SKM-1 treated with dmso at 0.1 percent for 144 hours (cell line): ENCODE data around the gene CAPN3.
"Not testable (repeated sequence)": the region's sequence is repeated elsewhere in the genome, so short reads cannot be mapped to it uniquely, and the experiment has no call there.

Experiments used
- DNase-seq: peaks from one replicate; lab custom pipeline; 2025; ENCODE audit not compliant: unreplicated experiment; lab: John Stamatoyannopoulos, UW

Gene CAPN3

GRCh38 chr15:42359249-42359648 lies at the start of gene CAPN3:
Gene CAPN3 (plus strand): TSS chr15:42359501. CDS start chr15:42359806, 305 bp downstream.
- peak; percentile 38 for DNase-seq

- DNase-seq = no peak
These were observed 45.8 kb upstream of the CAPN3 start for GRCh38 chr15:42313463-42313862.

- no peak for DNase-seq
These were observed 44.5 kb upstream of the CAPN3 start for GRCh38 chr15:42314818-42315217.

GRCh38 chr15:42315521-42315920 lies 43.8 kb upstream of the CAPN3 start:
- DNase-seq = no peak

GRCh38 chr15:42316282-42316805 lies 43.0 kb upstream of the CAPN3 start:
- DNase-seq = not testable (repeated sequence)

- no peak for DNase-seq
These were observed 40.1 kb upstream of the CAPN3 start for GRCh38 chr15:42319206-42319605.

- DNase-seq = no peak
These were observed 35.0 kb upstream of the CAPN3 start for GRCh38 chr15:42324308-42324707.

- no peak for DNase-seq
These were observed 30.1 kb upstream of the CAPN3 start for GRCh38 chr15:42329161-42329560.

GRCh38 chr15:42329992-42330391 lies 29.3 kb upstream of the CAPN3 start:
- no peak for DNase-seq

GRCh38 chr15:42331235-42331634 lies 28.1 kb upstream of the CAPN3 start:
- peak; percentile 56 for DNase-seq

- DNase-seq = no peak
These were observed 27.0 kb upstream of the CAPN3 start for GRCh38 chr15:42332331-42332730.

GRCh38 chr15:42335074-42335473 lies 24.2 kb upstream of the CAPN3 start:
- no peak for DNase-seq

- not testable (repeated sequence) for DNase-seq
These were observed 22.7 kb upstream of the CAPN3 start for GRCh38 chr15:42336650-42337049.

- DNase-seq = not testable (repeated sequence)
These were observed 22.2 kb upstream of the CAPN3 start for GRCh38 chr15:42337104-42337503.

GRCh38 chr15:42338500-42338899 lies 20.8 kb upstream of the CAPN3 start:
- DNase-seq = no peak

- no peak for DNase-seq
These were observed 15.6 kb upstream of the CAPN3 start for GRCh38 chr15:42343596-42344232.

- peak; percentile 49 for DNase-seq
These were observed 14.5 kb upstream of the CAPN3 start for GRCh38 chr15:42344763-42345162.

GRCh38 chr15:42345504-42345903 lies 13.8 kb upstream of the CAPN3 start:
- DNase-seq = no peak

- no peak for DNase-seq
These were observed 11.2 kb upstream of the CAPN3 start for GRCh38 chr15:42348083-42348482.

GRCh38 chr15:42349186-42349585 lies 10.1 kb upstream of the CAPN3 start:
- DNase-seq = no peak

- no peak for DNase-seq
These were observed 6.9 kb upstream of the CAPN3 start for GRCh38 chr15:42352401-42352800.

GRCh38 chr15:42353061-42353460 lies 6.2 kb upstream of the CAPN3 start:
- no peak for DNase-seq

- DNase-seq = no peak
These were observed 4.5 kb upstream of the CAPN3 start for GRCh38 chr15:42354824-42355223.
